Left hindlimb (tissue), 1 donor: ENCODE data around the gene ADGRA1.

Experiments
- DNase-seq: peaks from one replicate; pipeline ENCODE4 v3.0.0-alpha.2; 2018

Gene ADGRA1

DNA sequence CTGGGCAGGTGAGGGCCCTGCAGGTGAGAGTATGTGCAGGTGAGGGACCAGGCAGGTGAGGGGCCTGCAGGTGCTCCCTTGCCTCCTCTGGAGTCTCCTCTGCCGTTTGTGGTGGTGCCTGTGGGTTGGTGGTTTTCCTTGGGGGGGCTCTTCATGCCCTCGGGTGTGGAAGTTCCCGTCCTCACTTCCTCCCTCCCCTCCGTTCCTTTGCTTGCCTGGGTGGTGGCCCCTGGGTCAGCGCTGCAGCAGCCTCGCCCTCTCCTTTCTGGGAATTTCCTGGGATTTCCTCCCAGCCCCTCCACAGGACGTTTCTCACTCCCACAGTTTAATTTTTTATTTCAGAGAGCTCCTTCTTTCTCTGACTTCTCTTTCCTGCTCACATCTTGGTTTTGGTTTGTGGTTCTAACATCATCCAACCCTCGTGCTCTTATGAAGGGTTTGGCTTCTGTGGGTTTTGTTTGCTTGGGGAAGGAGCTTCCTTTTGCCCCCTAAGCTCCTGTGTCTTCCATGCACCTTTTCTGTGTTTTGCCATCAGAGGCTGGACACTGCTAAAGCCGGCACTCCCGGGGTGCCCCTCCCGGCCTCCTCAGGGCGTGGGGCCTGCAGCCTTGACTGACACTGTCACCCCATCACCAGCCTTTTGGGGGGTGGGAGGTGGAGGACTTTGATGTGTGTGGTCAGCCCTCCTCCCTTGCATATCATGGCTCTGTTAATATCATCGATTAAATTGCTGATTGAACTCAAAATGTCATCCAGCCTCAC, 29.2 kb upstream of the ADGRA1 start:
- DNase-seq: no peak

DNA sequence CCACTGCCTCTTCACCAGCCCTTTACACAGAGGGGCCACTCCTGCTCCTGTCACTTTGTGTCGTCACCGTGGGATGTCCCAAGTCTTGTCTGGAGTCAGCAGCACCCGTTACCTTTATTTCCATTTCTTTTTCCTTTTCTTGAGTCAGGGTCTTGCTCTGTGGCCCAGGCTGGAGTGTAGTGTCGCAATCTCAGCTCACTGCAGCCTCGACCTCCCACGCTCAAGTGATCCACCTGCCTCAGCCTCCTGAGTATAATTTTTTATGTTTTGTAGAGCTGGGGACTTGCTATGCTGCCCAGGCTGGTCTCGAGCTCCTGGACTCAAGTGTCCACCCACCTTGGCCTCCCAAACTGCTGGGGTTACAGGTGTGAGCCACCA, 28.6 kb upstream of the ADGRA1 start:
- no peak for DNase-seq

DNA sequence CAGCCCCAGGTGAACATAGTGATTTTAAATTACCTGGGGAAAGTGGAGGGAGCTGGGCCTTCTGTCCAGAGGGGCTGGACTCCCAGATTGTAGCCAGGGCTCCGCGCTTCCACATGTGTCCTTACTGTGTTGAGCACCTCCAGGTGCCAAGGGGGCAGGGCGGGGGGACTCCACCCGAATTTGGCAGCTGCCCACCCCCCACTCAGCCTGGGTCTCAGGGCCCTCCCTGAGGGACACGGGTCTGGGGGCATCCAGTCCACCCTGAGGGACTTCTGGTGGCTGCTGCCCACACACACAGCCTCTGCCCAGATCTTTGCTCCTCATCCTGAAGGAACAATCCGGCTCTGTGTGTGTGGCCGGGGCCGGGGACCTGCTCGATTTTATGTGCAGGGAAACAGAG, 28.2 kb upstream of the ADGRA1 start:
- no peak for DNase-seq

DNA sequence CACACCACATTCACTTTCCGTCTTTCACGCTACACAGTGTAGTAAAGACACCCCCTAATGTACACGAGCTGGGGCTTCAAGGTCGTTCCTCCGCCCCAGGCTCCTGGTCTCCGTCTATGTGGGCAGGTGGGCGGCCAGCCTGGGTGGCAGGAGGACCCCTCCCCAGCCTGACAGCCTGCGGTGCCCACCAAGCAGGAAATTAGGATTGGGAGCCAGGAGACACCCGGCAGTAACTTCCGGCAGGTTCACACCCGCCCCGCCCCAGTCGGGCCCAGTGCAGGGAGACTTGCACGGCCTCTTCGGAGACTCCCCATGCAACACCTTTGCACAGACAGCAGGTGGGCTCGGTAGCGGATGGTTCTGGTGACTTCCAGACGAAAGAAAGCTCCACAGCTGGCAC, 27.7 kb upstream of the ADGRA1 start:
- DNase-seq: no peak

DNA sequence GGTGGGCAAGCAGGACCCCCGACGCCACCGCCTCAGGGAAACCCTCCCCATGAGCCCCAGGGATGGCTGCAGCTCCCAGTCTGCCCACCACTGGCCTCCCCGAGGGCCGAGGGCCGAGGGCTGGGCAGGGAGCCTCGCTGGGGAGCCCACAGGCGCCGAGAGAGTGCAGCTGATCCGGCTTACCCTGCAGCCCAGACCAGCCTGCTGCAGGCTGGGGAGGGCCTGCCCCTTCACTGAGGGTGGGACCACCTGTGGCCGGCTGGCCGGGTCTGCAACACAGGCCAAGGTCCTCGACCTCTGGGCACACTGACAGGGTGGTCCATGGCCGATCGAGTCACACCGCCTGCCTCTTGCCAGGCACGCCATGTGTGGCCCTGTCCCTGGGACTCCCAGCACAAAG, 27.3 kb upstream of the ADGRA1 start:
- no peak for DNase-seq

DNA sequence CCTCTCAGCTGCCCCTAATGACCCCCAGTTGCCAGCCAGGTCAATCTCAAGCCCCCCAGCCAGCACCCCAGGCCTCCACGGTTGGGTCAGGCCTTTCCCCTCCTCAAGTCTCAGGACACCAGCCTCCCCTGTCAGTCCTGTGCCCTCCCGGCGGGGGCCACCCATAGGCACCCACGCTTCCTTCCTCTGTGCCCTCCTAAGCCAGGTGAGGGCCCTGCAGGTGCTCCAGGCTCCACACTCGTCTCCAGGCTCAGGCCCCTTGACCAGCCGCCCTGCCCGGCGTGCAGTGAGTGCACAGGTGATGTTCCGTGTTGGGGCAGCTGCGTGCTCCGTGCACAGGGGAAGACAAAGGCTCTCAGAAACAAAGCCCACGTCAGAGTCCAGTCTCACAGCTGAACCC, 26.8 kb upstream of the ADGRA1 start:
- DNase-seq: no peak

DNA sequence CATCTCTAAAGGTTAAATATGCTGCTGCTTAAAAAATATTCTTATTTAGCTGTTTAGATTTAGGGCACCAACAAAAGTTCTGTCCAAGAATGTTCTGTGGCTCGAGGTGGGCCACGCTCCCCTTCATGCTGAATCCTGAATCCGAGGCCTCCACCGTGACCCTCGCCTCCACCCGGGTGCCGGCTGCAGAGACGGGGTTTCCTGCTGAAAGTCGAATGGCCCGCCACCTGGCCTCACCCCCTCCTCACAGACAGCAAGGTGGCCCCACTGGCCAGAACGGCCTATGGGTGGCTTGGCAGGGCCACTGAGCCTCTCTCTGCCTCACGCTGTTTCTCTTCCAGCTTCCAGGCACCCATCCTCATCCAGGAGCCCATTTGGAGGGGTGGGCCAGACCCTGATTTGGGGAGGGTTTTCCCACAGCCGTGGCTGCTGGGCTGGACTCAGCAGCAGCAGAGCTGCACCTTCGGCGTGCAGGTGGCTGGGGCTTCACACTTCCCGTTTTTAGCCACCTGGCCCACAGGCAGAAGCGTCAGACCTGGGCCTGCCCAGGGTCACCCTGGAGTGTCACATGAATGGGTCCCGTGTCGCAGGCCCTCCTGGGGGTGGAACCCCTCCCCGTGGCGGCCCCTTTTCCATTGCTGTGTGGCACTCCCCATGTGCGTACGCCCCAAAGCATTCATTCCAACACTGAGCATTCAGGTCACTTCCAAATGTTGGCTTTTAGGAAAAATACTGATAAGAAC, 26.3 kb upstream of the ADGRA1 start:
- no peak for DNase-seq

DNA sequence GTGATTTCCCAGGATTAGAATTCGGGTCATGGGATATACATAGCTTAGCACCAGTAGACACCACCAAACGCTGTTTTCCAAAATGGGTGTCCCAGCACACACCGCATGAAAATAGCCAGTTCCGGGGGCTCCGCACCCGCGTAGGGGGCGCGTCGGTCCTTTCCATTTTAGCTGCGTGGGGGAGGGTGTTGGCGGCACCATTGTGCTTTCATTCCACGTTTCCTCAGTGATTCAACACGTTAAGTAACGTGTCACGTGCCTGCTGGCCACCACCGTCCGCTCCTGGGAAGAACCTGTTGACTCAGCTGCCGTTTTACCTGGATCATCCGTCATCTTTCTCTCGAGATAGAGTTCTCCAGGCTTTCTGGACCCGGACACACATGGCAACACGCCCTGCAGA, 25.6 kb upstream of the ADGRA1 start:
- DNase-seq: no peak

DNA sequence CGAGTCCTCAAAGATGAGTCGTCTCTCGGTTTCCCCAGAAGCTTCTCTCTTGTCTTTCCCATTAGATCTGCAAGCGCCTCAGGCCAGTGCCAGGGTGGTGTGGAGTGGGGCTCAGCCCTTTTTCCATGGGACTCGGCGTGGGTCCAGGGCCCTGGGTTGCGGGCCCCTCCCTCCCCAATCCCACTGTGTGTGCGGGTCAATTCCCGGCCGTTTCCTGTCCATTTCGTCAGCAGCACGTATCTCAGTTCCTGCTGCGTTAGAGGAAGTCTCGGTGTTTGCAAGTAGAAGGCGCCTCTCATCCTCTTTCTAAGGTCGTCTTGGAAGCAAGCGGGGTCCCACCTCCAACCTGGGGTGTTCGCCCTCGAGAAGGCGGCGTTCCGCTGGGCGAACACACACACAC, 25.1 kb upstream of the ADGRA1 start:
- DNase-seq: no peak

DNA sequence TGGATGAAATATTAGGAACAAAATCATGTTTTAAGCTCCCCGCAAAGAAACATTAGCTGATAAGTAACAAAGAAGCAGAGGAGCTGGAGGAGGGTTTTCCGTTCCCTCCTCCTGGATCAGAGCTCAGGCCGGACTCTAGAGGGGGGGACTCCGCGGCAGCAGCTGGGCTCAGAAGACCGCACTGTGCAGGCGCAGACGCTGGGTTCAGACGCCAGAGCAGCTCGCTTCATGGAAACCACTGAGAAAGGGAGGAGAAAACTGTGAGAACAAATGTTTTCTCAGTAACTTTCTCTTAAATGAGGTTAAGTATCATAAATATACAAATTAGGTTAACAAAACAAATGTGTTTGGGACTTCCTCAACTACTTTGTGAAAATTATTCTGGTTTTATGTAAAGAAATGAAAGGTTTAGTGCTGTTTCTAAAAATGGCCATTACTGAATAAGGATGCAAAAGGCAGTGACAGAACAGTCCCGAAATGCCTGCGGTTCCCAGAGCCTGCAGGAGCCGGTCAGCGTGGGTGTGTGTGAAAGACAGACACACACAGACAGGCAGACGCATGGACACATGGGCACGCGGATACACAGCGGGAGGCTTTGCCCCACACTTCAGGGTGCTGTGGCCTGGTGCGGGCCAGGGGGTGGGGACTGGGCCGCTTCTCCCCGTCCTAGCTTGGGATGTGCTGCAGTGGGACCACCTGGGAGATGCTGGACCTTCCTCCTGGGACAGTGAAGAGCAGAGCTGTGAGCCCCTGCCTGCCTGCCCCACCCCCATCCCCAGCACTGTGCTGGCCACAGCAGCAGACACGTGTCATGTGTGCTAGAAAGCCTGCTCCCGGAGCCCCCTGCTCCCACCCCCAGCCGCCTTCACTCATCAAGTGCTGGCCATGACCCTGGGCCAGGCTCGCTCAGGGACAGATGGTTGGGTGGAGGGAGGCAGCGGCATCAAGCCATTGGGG, 20.3 kb upstream of the ADGRA1 start:
- no peak for DNase-seq

DNA sequence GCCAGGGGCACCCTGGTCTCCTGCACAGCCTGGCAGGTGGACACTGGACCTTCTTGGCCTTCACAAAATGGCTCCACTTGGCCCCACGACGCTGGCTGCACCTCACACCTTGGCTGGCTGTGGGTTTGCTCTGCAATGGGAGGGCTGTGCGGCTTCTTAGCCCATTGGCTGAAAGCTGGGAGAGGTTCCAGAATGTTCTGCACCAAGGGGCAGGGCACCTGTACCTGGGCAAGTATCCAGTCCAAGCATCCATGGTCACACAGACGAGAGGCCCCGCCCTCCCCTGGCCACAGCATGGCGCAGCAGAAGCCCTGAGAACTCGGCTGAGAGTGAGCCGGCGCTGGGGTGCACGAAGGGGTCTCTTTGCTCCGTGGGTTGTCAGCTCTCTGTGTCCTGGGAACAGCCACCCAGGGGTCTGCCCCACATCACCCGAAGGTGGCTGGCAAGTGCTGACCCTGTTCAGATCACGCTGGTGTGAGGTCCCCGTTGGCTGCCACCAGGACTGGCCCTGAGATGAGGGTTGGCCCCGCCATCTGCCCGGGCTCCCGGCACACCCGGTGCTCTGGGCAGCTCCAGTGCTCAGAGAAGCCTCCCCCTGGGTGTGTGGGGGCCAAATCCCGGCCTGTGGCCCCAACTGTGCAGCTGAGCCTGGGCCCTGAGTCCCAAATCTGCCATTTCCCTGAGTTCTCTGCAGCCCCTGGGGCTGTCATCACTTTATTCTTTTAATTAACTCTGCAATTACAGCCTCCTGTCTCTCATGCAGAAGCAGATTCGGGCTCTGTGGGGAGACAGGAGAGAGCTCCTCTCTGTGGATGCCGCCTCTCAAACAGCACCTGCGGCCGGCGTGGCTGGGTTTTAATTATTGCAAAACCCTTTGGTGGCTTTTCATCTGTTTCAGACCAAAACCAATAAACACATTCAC, 19.4 kb upstream of the ADGRA1 start:
- no peak for DNase-seq

DNA sequence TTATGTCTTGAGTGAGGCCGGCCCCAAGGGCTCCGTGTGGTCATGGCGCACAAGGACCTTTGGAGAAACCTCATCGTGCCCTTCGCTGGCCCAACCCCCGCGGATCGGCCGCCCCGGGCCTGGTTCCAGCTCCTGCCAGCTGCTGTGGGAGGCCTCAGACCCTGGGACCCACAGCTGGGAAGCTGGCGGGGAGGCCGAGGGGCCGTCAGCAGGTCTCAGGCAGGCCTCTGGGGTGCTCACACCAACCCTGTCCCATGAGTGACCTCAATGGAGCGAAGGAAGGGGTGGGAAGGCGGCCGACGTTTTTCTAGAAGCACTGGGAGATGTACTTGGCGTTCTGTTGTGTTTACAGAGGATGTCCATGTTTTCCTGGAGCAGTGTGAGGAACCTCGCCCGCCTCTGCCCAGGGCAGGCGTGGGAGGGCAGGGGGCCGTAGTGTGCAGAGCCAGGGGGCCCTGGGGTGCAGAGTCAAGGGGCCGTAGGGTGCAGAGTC, 18.6 kb upstream of the ADGRA1 start:
- DNase-seq: no peak

DNA sequence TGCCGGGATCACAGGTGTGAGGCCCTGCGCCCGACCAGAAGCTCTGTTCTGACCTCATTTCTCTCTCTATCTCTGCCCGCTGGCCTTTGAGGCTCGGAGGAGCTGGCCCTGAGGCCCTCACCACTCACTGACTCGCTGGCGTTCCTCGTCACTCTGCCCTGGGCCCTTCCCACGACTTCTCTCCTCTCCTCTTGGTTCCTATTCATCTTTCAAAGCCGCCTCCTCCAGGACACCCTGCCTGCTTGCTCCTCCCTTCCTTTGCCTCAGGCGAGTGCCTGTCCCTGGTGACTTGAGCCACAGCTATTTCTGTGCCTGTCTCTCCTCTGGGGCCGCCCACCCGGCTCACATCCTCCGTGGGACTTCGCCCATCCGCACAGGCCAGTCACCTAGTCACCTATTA, 17.3 kb upstream of the ADGRA1 start:
- DNase-seq: no peak

DNA sequence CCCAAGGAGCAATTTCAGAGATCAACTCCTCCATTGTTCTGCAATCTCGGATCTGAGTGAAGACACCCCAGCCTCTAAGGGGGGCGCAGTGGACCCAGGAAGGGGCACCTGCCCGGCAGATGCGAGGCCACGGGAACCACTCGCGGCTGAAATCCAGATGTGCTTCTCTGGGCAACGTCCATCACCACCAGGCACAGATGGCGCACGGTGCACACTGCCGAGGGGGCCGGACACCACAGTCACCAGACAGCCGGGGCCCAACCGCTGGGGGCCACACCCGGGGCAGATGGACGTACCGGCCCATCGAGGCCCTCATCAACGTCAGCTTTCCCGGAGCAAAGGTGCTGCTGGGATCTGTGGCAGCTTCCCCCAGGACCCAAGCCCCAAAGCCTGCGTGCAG, 16.9 kb upstream of the ADGRA1 start:
- no peak for DNase-seq

DNA sequence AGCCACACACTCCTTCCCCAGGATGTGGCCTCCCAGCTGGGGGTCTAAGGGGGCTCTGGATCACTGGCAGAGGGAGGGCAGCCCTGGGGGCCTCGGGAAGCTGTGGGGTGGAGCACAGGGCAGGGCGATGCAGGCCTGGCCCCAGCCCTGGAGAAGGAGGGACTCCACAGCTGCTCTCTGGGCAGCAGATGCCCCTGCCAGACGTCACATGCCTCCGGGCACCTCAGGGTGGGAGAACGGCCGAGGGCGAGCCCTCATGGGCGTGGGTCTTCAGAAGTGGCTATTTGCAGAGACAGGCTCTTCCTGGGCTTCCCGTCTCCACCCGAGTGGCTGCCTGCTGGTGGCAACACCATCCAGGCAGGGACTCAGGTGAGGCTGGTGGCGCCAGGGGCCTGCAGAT, 16.0 kb upstream of the ADGRA1 start:
- no peak for DNase-seq

DNA sequence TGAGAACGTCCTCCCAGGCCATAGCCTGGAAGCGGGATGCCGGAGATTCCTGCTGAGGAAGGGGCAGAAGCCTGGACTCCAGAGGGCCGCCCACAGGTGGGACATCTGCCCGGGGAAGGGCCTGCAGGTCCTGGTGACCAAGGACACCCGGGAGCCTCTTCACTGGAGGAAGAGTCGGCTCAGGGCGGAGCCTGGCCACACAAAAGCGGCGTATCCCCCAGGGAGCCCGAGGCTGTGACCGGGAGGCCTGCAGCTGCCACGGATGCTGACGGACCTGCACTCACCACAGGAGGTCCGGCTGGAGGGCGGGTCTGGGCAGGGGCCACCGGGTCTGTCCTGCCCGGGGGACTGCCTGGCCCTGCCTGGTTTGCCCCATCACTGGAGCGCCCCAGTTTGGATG, 15.5 kb upstream of the ADGRA1 start:
- DNase-seq: no peak

DNA sequence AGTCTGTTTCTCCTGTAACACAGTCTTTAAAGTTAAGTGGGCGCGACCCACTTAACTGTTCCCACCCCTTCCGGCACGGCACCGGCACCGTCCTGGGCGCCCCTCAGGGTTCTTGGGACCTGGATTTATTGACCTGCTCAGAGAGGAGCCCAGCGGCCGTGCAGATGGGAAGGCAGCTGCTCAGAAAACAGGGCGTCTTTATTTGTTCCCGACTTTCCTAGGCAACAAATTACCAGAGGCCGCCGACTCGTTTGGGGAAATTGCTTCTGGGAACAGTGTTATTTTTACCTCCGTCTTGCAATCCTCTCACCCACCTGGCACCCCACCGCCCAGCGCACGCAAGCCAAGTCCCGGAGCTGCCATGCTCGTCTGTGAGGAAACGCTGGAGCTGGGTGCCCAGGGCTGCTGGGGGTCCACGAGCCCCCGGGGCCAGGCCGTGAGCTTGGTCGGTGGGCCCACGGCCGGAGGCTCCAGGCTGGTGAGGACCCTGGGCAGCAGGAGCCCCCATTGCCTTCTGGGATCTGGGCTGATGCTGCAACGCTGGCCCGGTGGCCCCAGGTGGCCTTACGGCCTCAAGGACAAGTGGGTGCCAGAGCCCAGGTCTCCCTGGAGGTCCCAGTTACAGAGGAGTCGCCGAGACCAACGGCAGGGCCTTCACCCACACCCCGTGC, 14.9 kb upstream of the ADGRA1 start:
- DNase-seq: peak; percentile 52

DNA sequence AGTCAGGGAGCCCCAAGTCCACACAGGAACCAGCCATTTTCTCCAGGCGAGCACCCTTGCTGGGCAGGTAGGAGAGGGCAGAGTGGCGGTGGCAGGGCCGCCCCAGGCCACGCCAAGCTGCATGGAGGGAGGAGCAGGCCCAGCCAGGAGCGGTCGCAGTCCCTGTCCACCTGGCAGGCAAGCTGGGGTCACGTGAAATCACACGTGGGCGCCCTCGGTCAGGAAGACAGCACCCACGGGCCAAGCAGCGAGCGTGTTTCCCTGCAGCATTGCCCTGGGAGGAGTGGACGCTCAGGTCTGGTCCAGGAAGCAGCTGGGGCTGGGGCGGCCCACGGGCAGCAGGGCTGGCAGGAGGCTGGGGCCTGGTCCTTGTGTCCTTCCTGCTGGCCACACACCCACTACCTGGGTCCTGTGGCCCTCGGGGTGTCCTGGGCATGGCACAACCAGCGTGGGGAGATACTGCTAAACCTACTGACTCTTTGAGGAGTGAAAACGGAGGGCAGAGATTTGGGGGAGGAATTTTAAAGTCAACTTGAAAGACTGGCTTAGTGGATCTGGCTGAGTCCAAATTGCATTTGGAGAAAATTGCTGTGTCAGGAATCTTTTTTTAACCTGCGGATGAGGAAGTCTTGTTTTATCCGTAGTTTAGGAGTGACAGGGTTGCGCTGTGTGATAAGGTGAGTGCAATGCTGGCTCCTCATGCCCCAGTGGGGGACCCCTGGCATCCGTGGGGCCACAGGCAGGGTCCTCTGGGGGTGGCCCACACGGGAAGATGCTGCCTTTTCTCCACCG, 12.2 kb upstream of the ADGRA1 start:
- DNase-seq: no peak

DNA sequence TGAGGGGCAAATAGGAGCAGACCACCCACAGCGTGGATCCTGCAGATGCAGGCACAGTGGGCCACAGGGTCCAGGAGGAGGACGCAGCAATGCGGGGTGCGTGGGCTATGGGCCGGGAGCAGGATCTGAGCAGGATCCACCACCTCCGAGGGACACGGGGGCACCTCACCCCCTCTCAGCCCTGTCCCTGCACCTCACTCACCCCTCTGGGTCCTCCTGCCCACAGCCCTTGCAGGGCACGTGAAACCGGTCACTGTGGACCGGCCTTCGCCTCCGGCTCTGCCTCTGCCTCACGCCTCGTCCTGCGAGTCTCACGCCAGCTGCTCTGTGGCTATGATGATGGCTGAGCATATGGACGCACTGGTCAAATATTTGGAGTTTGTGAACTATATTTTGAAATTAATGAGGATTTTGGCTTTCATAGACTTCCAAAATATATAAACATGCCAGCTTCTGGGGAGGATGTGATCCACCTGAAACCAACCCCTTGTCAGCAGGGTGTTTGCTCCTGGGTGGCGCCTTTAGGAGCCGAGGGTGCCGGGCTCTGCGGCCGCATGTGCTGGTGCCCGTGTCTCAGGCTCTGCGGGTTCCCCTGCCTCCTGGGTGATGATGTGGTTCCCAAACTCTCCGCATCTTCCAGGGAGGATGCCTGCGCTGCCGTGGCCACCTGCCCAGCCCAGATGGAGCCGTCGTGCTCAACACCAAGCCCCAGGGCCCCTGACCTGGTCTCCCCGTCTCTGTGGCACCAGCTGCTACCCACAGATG, 11.3 kb upstream of the ADGRA1 start:
- DNase-seq: no peak
